Effector memory CD8-positive, alpha-beta T cell (primary cell): ENCODE measurements around the gene GUK1.

Experiments used
- ATAC-seq: fragments of 150-1000 bp; cut with Tn5 transposase; replicated peaks from 2 replicates; pipeline ENCODE4 v1.10.0; 2021; ENCODE audit warnings: mild to moderate bottlenecking, moderate library complexity
- DNase-seq, 3 experiments: peaks; one replicate each; pipeline ENCODE4 v3.0.0; 2021
- H3K27ac Mint-ChIP-seq, 2 donors: one replicate each; pipeline ENCODE4 v1.8.0; 2022; ENCODE audit warnings: mild to moderate bottlenecking in 2 of 2, mixed read lengths in 2 of 2, moderate library complexity in 2 of 2
- H3K27me3 Mint-ChIP-seq, 2 donors: one replicate each; pipeline ENCODE4 v1.8.0; 2022; ENCODE audit warnings: mixed read lengths in 2 of 2
- H3K36me3 Mint-ChIP-seq: one replicate; pipeline ENCODE4 v1.8.0; 2022; ENCODE audit warnings: mild to moderate bottlenecking, moderate library complexity, mixed read lengths; ENCODE audit not compliant: insufficient read depth
- H3K4me1 Mint-ChIP-seq, 2 donors: one replicate each; pipeline ENCODE4 v1.8.0; 2022; ENCODE audit warnings: low read depth in 2 of 2, mixed read lengths in 2 of 2
- H3K4me3 Mint-ChIP-seq, 2 donors: one replicate each; pipeline ENCODE4 v1.8.0; 2022; ENCODE audit warnings: mild to moderate bottlenecking in 2 of 2, mixed read lengths in 2 of 2, moderate library complexity in 2 of 2
- H3K9me3 Mint-ChIP-seq, 2 donors: one replicate each; pipeline ENCODE4 v1.8.0; 2022; ENCODE audit warnings: mixed read lengths in 2 of 2
- total RNA-seq, 9 experiments: gene quantifications; one replicate each; lab custom pipeline; 2026; lab: John Stamatoyannopoulos, UW

Gene GUK1, protein sequence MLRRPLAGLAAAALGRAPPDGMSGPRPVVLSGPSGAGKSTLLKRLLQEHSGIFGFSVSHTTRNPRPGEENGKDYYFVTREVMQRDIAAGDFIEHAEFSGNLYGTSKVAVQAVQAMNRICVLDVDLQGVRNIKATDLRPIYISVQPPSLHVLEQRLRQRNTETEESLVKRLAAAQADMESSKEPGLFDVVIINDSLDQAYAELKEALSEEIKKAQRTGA
- 116 to 227 (median 138) reads per million in 9 experiments for total RNA-seq

DNA sequence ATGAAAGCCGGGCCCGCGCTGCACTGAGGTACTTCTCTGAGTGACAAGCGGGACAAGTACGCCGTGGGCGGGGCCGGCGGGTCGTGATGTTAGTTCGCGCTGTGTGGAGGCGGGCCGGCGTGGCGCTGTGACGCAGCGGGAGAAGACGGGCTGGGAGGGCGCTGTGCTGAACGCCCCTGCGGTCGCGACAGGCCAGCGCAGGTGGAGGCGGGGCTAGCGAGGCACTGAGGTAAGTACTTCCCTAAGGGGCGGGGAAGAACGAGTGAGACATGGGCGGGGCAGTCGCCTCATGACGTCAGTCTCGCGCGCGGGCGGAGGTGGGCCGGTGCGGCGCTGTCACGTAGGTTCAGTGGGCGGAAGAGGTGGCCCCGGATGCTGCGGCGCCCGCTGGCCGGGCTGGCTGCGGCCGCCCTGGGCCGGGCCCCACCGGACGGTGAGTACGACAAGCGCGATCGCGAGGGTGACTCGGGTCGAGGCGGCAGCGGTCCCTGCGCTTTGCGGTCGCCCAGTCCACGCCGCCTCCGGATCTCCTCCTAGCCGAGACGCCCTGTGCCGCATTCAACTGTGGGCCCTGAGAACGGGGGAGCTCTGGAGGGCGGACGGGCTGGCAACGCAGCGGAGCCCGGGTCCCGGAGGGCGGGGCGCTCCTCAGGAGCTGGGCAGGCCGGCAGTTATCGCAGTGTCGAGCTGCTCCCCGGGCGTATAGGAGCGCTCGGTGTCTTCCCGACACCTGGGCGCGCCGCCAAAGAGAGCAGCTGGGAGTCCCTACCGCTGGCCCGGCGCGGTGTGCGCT, at the start of gene GUK1:
GUK1 (plus strand) TSS at position 349 of the 793 bp plus-strand sequence; CDS start at position 373, 24 bp downstream.
- ATAC-seq (peak; percentile 79), DNase-seq (peak; percentile 100)
- Mint-ChIP-seq H3K4me3 (peak within 1 kb of the TSS; percentile 95 to 97), H3K36me3 (peaks cover 33% of the 10 kb centered on the region), H3K9me3 (no peaks in the 10 kb centered on the region), H3K27ac (peak within 1 kb of the TSS; percentile 95 to 98), H3K27me3 (no peaks in the 10 kb centered on the region), H3K4me1 (peaks cover 53 to 55% of the 10 kb centered on the region in 2 donors)

DNA sequence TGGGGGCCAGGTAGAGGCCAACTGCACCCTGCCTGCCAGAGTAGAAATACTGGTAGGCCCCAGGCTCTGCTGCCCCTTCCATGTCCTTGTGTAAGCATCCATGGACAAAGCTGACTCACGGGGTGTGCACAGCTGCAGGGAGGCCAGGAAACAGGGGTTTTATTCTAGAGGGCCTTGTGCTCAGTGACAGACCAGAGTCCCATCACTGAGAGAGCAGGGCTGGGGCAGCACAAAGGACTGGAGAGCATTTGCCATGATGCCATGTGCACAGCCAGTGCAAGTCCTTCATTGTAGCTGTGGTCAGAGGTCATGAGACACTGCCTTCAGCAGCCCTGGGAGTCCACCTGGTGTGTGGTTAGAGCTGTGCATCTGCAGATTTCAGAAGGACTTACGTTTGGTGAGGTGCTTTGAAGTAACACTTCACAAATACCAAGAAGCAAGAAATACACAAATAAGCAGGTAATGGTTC, 49.4 kb upstream of the GUK1 start:
- Mint-ChIP-seq H3K4me3 (peak overlapping the region; percentile 78 to 79), H3K4me1 (peaks cover 77 to 80% of the 10 kb centered on the region in 2 donors), H3K27ac (peak overlapping the region; percentile 85 to 97), H3K36me3 (peaks cover 74% of the 10 kb centered on the region), H3K27me3 (no peaks in the 10 kb centered on the region), H3K9me3 (no peaks in the 10 kb centered on the region)
- DNase-seq (no peak), ATAC-seq (peak; percentile 13)

DNA sequence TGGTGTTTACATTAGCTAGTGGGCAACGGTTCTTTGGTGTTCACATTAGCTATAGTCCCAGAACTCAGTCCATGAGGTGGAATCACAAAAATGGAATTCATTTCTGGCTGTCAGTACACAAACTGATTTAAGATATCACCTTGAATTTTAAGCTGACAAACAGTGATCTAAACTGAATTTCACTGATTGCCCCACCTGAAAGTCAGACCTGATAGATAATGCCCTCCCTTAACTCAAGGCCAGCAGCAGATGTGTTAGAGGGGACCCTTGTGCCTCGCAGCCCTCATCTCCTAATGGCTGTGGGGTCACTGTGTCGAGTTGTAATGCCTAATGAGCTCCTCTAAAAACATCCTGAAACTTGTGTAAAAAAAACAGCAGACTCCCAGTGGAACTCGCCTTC, 49.0 kb upstream of the GUK1 start:
- DNase-seq (no peak), ATAC-seq (no peak)
- Mint-ChIP-seq H3K9me3 (no peaks in the 10 kb centered on the region), H3K27ac (peak overlapping the region; percentile 85 to 97), H3K27me3 (no peaks in the 10 kb centered on the region), H3K36me3 (peaks cover 78% of the 10 kb centered on the region), H3K4me3 (peak overlapping the region; percentile 78 to 79), H3K4me1 (peaks cover 76 to 80% of the 10 kb centered on the region in 2 donors)

DNA sequence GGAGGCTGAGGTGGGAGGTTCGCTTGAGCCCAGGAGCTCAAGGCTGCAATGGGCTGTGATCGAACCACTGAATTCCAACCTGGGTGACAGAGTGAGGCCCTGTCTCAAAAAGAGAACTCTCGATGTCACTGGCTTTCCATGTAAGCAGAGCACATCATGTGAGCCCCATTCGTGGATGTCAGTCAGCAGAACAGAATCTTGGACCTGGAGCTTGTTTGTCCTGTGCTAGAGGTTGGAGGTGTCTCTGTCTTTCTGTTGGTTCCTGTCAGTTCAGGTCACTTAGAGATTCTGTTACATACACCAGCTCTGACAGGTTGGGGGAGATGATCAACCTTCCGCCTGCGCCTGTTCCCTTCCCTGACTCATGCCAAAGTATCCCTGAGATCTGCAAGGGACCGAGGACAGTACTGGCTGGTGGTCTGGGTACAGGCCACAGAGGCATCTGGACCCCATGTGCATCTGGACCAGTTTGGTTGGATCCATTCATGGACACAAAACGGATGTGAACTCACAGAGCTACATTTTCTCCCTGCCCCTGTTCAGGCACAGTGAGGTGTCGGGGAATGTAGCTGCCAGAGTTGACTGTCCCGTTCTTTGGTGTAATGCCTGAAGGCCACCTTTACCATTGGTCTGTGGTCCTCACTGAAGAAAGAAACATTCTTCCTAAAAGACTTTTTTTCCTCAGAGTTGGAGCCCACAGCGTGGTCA, 47.6 kb upstream of the GUK1 start:
- Mint-ChIP-seq H3K27ac (peak overlapping the region; percentile 13 to 73), H3K36me3 (peaks cover 87% of the 10 kb centered on the region), H3K9me3 (no peaks in the 10 kb centered on the region), H3K4me3 (peak overlapping the region; percentile 20 to 79), H3K27me3 (no peaks in the 10 kb centered on the region), H3K4me1 (peaks cover 66 to 74% of the 10 kb centered on the region in 2 donors)
- DNase-seq: no peak
- no peak for ATAC-seq

DNA sequence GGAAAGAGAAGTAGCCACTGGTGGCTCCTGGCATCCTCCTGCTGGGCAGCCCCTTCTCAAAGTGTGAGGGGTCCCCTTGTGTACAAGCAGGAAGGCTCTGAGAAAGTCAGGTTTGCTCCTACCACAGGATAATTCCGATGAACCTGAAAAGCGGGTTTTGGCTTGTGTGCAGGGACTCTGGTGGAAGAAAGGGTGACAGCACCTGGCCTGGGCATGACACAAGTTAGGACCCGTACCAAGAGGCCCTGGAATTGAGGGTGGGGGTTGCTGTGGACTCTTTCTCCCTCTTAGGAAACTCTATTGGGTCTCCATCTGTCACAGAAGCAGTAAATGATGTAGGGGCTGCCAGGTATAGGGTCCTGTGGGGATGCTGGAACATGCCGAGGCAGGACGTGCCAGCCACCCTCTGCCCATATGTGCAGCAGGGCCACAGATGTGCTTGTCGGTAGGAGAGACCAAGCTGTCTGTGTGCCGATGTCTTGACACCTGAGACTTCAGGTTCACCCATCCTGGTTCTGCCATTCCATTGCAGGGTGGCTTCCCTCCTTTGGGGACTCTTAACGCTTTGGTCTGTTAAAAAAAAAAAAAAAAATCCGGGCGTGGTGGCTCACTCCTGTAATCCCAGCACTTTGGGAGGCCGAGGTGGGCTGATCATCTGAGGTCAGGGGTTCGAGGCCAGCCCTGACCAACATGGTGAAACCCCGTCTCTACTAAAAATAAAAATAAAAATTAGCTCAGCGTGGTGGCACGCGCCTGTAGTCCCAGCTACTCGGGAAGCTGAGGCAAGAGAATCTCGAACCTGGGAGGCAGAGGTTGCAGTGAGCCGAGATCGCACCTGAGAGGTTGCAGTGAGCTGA, 46.8 kb upstream of the GUK1 start:
- Mint-ChIP-seq H3K9me3 (no peaks in the 10 kb centered on the region), H3K4me3 (peak overlapping the region in 1 of 2 donors; percentile 8), H3K36me3 (peaks cover 90% of the 10 kb centered on the region), H3K27me3 (no peaks in the 10 kb centered on the region), H3K4me1 (peaks cover 59 to 71% of the 10 kb centered on the region in 2 donors), H3K27ac (peak overlapping the region; percentile 41 to 73)
- ATAC-seq: no peak
- no peak for DNase-seq

DNA sequence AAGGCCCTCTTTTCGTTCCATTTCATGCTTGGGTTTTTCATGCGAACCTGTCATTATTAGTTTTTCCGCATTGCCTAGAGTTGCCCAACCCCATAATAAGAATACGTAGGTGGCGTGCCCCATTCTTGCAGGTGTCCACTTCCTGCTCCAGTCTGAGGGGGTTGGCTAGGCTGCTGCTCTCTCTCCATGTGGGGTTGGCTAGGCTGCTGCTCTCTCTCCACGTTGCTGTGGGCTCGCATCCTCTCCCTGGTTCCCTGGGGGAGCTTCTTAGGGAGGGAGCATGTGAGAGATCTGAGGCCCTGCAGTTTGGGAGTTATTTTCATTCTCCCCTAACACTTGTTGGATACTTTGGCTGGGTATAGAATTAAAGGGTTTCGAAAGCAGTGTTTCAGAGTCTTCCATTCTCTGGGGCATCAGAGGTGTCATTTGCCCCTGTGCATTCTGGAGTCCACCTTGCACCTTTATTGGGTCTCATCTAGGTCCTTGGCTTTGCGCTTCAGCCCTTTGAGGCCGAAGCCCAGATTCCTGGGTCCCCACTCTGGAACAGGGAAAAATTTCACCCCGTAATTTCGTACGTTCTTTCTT, 45.6 kb upstream of the GUK1 start:
- H3K9me3 Mint-ChIP-seq: no peaks in the 10 kb centered on the region
- no peaks in the 10 kb centered on the region for H3K27me3 Mint-ChIP-seq
- H3K4me3 Mint-ChIP-seq: peak overlapping the region; percentile 7 to 41
- H3K4me1 Mint-ChIP-seq: peaks cover 50 to 64% of the 10 kb centered on the region in 2 donors
- ATAC-seq (no peak), DNase-seq (no peak)
- peak overlapping the region; percentile 9 to 85 for H3K27ac Mint-ChIP-seq
- peaks cover 92% of the 10 kb centered on the region for H3K36me3 Mint-ChIP-seq

DNA sequence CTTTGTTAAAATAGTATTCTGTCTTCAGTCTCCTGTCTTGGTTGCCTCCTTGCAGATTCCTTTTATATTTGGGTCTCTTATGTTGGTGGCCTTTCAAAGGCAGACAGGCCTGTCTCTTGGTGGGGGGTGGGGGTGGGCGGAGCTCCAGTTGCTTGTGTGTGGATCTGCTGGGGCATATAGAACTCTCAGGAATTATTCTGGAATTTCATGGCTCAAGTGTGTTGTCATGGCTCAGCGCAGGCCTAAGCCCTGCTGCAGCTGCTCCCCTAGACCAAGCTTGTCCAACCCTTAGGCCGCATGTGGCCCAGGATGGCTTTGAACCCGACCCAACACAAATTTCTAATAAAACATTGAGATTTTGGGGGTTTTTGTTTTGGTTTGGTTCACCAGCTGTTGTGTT, 44.9 kb upstream of the GUK1 start:
- H3K27ac Mint-ChIP-seq: peak overlapping the region; percentile 9 to 85

DNA sequence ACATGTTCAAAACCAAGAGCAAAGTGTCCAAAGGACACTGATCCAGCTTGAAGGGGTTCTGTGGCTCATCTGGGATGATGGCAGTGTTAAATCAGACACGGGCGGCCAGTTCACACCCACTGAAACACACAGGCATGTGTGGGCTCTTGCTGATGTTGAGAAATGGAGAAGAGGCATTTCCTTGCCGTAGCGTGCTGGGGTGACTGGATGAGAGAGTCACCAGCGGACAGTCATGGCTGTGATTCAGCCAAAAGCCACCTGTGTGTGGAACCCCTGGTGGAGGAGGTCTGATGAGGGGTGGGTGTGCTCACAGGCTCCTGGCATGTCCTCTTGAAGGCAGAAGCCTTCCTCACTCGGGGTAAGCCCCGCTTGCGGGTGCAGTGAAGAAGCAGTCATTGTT, 44.1 kb upstream of the GUK1 start:
- DNase-seq: no peak
- Mint-ChIP-seq H3K27me3 (no peaks in the 10 kb centered on the region), H3K9me3 (no peaks in the 10 kb centered on the region), H3K4me1 (peaks cover 42 to 52% of the 10 kb centered on the region in 2 donors), H3K36me3 (peaks cover 96% of the 10 kb centered on the region), H3K27ac (peak overlapping the region; percentile 9 to 85), H3K4me3 (peak overlapping the region in 1 of 2 donors; percentile 3)
- ATAC-seq: no peak

More for the DNA sequence above, 44.9 kb upstream of the GUK1 start:
- Mint-ChIP-seq H3K4me3 (peak overlapping the region; percentile 7 to 41), H3K9me3 (no peaks in the 10 kb centered on the region), H3K36me3 (peaks cover 94% of the 10 kb centered on the region), H3K27me3 (no peaks in the 10 kb centered on the region), H3K4me1 (peaks cover 48 to 59% of the 10 kb centered on the region in 2 donors)
- ATAC-seq (no peak), DNase-seq (no peak)

DNA sequence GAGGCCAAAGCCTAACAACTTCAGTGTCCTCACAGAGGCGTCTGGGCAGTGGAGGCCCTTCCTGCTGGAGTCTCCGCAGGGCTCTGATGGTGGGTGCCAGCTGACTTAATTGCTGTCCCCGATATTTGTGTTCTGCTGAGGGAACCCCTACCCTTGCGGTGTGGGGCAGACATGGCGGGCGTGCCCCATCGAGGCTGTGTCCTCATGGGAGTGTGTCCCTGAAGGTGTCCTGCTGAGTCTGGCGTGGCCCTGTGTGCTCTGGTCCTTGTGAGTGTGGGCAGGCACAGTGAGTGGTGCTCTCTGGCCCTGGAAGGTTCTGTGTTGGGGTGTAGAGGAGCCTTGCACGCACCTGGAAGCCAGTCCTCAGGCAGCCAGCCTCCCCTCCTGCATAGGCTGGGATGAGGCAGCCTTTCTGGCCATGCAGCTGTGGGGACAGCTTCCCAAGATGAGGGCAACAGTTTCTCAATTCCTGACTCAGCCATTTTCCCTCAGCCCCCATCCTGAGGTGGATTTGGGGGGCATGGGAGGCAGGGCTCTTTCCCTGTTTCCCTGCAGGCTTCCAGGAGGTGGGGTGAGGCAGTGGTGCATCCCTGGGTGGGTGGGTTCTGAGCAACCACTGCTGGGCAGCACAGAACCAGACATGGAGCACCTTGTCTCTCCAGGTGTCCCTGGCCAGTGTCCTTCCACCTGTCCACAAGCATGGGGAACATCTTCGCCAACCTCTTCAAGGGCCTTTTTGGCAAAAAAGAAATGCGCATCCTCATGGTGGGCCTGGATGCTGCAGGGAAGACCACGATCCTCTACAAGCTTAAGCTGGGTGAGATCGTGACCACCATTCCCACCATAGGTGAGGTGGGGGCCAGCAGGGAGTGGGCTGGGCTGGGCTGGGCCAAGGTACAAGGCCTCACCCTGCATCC, 43.4 kb upstream of the GUK1 start:
- ATAC-seq: no peak
- Mint-ChIP-seq H3K9me3 (no peaks in the 10 kb centered on the region), H3K4me3 (peak overlapping the region in 1 of 2 donors; percentile 50), H3K27ac (peak overlapping the region in 1 of 2 donors; percentile 85), H3K27me3 (no peaks in the 10 kb centered on the region), H3K36me3 (peaks cover 96% of the 10 kb centered on the region), H3K4me1 (peaks cover 43 to 50% of the 10 kb centered on the region in 2 donors)
- no peak for DNase-seq

DNA sequence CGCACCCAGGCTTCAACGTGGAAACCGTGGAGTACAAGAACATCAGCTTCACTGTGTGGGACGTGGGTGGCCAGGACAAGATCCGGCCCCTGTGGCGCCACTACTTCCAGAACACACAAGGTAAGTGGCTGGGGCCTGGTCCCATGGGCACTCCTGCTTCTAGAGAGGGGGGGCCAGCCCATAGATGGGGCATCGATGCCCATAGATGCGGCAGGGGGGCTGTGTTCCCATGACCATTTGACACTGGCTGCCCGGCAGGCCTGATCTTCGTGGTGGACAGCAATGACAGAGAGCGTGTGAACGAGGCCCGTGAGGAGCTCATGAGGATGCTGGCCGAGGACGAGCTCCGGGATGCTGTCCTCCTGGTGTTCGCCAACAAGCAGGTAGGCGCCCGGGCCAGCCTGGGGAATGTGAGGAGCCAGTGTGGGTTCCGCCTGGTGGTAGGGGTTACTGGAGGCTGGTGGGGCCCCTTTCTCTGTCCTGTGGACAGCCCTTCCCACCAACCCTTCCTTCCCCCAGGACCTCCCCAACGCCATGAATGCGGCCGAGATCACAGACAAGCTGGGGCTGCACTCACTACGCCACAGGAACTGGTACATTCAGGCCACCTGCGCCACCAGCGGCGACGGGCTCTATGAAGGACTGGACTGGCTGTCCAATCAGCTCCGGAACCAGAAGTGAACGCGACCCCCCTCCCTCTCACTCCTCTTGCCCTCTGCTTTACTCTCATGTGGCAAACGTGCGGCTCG, 42.6 kb upstream of the GUK1 start:
- no peaks in the 10 kb centered on the region for H3K27me3 Mint-ChIP-seq
- H3K4me3 Mint-ChIP-seq: peak overlapping the region in 1 of 2 donors; percentile 50
- DNase-seq (no peak), ATAC-seq (no peak)
- H3K36me3 Mint-ChIP-seq: peaks cover 96% of the 10 kb centered on the region
- peaks cover 36 to 43% of the 10 kb centered on the region in 2 donors for H3K4me1 Mint-ChIP-seq
- H3K9me3 Mint-ChIP-seq: no peaks in the 10 kb centered on the region
- peak overlapping the region; percentile 31 to 85 for H3K27ac Mint-ChIP-seq

DNA sequence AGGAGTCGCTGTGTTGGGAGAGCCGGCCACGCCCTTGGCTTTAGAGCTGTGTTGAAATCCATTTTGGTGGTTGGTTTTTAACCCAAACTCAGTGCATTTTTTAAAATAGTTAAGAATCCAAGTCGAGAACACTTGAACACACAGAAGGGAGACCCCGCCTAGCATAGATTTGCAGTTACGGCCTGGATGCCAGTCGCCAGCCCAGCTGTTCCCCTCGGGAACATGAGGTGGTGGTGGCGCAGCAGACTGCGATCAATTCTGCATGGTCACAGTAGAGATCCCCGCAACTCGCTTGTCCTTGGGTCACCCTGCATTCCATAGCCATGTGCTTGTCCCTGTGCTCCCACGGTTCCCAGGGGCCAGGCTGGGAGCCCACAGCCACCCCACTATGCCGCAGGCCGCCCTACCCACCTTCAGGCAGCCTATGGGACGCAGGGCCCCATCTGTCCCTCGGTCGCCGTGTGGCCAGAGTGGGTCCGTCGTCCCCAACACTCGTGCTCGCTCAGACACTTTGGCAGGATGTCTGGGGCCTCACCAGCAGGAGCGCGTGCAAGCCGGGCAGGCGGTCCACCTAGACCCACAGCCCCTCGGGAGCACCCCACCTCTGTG, 41.7 kb upstream of the GUK1 start:
- no peak for ATAC-seq
- Mint-ChIP-seq H3K27me3 (no peaks in the 10 kb centered on the region), H3K9me3 (no peaks in the 10 kb centered on the region), H3K4me1 (peaks cover 34 to 42% of the 10 kb centered on the region in 2 donors), H3K4me3 (no peak overlapping the region), H3K27ac (peak overlapping the region; percentile 80 to 85), H3K36me3 (peaks cover 94% of the 10 kb centered on the region)
- no peak for DNase-seq
